ENCODE measurements around the gene GRIK4.

Gene GRIK4

DNA sequence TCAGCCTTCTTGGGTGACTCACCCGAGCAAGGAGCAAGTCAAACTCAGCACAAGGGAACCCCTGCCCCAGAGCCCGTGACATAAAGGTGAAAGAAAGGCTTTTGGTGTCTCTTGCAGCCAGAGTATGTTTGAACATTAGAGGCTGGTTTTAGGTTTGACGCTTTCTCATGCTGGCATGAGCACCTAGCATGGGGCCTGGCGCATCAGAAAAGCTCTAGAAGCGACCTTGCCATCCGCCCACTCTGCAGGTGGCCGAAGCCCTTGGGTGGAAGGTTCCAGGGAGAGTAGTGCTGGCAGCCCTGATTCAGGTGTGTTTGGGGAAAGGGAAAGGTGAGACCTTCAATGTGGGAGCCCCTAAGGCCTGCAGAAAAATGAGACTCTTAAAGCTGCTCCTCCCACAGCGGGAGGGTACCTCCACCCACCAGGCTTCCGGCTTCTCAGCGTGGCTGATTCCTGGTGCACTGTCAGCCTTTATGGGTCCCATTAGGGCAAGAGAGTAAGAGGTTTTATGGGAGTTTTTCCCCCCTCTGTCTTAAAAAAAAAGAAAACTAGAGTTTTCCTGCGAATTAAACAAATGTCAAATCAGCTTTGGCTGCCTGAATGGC is 88.4 kb downstream of the GRIK4 start:
- no peak for DNase-seq (ENCODE audit: low read depth)
- TF ChIP-seq, protein P1, sequence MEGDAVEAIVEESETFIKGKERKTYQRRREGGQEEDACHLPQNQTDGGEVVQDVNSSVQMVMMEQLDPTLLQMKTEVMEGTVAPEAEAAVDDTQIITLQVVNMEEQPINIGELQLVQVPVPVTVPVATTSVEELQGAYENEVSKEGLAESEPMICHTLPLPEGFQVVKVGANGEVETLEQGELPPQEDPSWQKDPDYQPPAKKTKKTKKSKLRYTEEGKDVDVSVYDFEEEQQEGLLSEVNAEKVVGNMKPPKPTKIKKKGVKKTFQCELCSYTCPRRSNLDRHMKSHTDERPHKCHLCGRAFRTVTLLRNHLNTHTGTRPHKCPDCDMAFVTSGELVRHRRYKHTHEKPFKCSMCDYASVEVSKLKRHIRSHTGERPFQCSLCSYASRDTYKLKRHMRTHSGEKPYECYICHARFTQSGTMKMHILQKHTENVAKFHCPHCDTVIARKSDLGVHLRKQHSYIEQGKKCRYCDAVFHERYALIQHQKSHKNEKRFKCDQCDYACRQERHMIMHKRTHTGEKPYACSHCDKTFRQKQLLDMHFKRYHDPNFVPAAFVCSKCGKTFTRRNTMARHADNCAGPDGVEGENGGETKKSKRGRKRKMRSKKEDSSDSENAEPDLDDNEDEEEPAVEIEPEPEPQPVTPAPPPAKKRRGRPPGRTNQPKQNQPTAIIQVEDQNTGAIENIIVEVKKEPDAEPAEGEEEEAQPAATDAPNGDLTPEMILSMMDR (conservative IDR thresholded peaks at IDR 0.05; ENCODE audit: low read depth, low read length), result no peak
- H3K4me3 ChIP-seq (ENCODE audit: low read depth, low read length), result no peak overlapping the region

DNA sequence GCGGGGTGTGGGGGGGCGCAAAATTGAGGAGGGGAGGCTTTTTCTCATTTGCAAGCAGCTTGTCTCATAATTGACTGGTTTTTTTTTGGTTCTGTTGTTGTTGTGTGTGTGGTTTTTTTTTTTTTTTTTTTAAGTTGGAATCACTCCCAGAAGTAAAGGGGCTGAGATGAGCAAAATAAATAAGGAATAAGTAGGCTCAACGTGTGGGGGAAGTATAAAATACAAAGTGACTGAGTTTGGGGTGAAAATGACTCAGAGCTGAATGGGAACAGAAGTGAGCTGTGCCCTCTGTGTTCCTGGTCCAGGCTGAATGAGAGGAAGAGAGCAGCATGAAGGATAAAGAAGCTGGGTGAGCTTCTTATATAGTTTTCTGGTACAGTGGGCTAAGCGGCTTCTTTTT is 90.0 kb downstream of the GRIK4 start:
- DNase-seq (ENCODE audit: low read depth), result peak; percentile 35
- TF ChIP-seq, protein P1 (conservative IDR thresholded peaks at IDR 0.05; ENCODE audit: low read depth, low read length), result no peak
- no peak overlapping the region for H3K4me3 ChIP-seq (ENCODE audit: low read depth, low read length)

DNA sequence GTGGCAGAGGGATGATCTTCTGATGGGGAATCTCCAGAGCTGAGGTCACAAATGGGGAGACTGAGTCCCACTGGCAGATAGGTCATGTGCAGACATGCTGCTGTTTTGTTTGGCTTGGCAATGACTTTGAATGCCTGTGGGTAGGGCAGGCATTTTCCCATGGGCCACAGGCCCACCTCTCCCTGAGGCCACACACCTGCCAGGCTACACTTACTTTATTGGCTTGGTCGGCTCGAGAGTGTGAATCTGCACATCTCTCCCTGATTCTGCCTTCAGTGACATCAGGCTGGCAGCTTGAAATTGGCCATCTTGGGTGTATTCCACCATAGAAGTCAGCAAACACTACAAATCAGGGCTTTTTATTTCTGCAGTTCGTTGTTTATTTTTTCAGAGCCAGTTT is 91.5 kb downstream of the GRIK4 start:
- DNase-seq (ENCODE audit: low read depth), result no peak
- TF ChIP-seq, protein P1 (conservative IDR thresholded peaks at IDR 0.05; ENCODE audit: low read depth, low read length), result no peak
- no peak overlapping the region for H3K4me3 ChIP-seq (ENCODE audit: low read depth, low read length)

DNA sequence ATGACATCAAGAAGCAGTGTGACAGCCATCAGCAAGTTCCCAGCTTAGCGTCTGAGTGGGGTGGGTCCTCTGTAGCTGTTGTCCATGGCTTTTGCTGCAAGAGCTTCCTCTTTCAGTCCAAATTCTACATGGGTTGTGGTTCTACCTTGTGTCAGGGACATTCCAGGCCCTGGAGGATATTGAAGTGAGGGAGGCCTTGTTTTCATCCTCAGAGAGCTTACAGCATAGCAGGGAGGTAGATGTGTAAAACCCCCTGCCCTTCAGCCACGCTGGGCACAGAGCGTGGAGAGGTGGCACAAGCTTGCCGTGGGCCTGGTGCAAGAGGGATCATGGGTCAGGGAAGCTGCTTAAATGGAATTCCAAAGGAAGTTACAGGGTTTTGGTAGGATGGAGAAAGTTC is 93.9 kb downstream of the GRIK4 start:
- TF ChIP-seq, protein P1 (conservative IDR thresholded peaks at IDR 0.05; ENCODE audit: low read depth, low read length), result no peak
- no peak overlapping the region for H3K4me3 ChIP-seq (ENCODE audit: low read depth, low read length)
- DNase-seq (ENCODE audit: low read depth), result no peak

DNA sequence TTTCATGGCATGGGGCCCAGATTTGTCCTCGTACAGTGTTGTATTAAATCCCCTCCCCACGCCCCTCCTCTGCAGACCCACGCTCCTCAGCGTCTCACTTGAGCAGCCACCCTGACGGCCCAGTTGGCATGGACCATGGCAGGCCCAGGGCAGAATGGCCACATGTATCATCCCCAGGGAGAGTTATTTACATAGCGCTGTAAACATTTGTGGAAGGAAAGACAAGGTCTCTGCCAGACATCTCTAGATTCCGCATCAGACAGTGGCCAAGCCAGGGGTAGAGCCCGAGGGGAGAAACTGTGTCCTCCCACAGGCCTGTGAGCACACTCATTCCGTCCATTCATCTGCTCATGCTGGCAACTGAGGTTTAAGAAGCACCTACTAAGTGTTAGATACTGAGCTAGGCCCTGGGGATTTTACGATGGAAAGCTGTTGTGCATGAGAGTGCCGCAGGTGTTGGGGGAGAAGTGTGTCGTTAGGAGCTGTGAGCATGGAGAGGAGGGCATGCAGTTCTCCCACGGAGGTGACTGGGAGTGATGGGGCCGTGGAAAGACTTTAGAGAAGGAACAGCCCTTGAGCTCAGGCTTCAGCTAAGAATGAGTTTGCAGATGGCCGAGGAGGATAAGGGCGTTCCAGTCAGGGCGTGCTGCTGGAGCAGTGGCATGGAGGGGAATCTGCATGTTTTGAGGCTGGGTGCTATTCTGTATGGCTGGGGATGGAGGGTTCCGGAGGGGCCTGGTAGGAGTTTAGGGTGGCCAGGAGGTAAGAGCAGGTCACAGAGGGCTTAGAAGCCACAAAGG is 94.9 kb downstream of the GRIK4 start:
- no peak overlapping the region for H3K4me3 ChIP-seq (ENCODE audit: low read depth, low read length)
- TF ChIP-seq, protein P1 (conservative IDR thresholded peaks at IDR 0.05; ENCODE audit: low read depth, low read length), result no peak
- no peak for DNase-seq (ENCODE audit: low read depth)

DNA sequence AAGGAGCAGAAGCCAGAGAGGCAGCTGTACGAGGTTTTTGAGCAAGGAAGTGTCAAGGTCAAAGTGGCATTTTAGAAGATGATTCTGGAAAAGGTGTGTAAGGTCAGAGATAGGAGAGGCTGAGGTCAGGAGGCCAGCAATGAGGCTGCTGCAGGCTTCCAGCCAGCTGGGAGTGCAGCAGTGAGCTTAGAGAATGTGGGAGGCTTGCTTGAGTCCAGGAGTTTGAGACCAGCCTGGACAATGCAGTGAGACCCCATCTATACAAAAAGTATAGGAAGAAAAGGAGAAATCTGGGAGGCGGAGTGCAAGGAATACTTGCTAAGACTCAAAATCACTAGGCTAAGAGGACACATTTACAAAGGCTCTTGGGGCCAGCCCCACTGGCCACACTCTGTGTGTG is 96.5 kb downstream of the GRIK4 start:
- DNase-seq (ENCODE audit: low read depth), result no peak
- TF ChIP-seq, protein P1 (conservative IDR thresholded peaks at IDR 0.05; ENCODE audit: low read depth, low read length), result no peak
- no peak overlapping the region for H3K4me3 ChIP-seq (ENCODE audit: low read depth, low read length)

Measured in choroid plexus epithelial cell (primary cell).